Renal cortical epithelial cell (primary cell): ENCODE measurements around the gene TSHZ2. TPM values are rescaled to one million over a fixed set of nuclear protein-coding genes. Genes with fewer than 3 reads are reported as not detected.

Experiments
- DNase-seq: peaks from one replicate; pipeline ENCODE4 v3.0.0-alpha.2; 2011; ENCODE audit warnings: low read depth
- total RNA-seq: library from RNA; depleted of rRNA; stranded (reverse); fragments of >200 nt; gene quantifications from 2 replicates; pipeline ENCODE4 v1.2.3, GENCODE V29; 2014

TSHZ2 gene
- total RNA-seq, 1 donor from 2014 or later, result 0.30 TPM

GRCh38 chr20:53128004-53128403, 155.8 kb downstream of the TSHZ2 start:
- no peak for DNase-seq

DNA sequence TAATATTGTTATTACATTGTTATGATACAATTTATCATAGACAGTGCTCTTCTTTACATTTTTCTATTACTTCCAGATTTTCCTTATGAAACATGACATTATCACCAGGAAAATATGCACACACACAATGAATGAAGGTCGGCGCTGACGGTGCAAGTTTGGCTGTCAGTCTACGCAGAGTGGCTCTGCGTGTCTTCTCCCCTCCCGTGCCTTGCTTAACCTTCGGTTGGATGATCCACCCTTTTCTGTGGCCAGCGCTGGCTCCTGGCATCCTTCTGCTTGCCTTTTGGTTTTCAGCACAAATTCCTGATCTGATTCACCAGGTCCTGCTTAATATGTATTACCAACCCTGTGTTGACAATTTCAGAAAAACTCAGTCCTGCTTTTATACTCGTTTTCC, 157.4 kb downstream of the TSHZ2 start:
- DNase-seq, result no peak

DNA sequence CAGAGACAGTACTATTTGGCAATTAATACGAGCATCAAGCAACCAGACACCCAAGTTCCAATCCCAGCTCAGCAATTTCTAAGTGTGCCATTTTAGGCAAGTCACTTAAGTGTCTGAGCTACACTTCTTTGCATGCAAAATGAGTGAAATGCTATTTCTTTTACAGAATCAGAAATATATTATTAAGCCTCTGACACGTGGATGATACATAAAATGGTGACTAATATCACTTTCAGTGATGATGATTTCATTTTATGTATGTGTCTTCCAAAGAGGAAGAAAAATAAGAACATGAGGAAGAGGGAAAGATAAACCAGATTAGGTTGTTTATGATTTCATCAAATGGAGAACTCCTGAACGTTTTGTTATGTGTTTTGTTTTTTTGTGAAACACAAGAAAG, 158.6 kb downstream of the TSHZ2 start:
- DNase-seq, result no peak

GRCh38 chr20:53133125-53133524, 161.0 kb downstream of the TSHZ2 start:
- DNase-seq, result no peak

GRCh38 chr20:53133628-53134027, 161.5 kb downstream of the TSHZ2 start:
- DNase-seq, result no peak

DNA sequence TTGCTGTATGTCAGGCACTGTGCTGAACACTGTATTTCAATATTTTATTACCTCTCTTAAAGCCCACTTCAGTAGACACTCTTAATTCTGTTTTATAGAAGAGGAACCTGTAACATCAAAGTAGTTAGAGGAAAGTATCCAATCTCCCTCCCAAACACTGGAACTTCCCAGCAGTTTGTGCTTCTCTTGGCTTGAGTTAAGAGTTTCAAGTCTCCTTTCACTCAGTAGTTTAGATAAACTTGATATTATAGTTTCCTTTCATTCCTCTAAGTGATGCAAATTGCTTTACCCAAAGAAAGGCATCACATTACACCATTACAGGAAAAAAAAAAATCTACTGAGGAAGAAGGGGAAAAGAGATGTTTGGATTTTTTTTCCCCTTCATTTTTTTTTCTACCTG, 164.3 kb downstream of the TSHZ2 start:
- no peak for DNase-seq

DNA sequence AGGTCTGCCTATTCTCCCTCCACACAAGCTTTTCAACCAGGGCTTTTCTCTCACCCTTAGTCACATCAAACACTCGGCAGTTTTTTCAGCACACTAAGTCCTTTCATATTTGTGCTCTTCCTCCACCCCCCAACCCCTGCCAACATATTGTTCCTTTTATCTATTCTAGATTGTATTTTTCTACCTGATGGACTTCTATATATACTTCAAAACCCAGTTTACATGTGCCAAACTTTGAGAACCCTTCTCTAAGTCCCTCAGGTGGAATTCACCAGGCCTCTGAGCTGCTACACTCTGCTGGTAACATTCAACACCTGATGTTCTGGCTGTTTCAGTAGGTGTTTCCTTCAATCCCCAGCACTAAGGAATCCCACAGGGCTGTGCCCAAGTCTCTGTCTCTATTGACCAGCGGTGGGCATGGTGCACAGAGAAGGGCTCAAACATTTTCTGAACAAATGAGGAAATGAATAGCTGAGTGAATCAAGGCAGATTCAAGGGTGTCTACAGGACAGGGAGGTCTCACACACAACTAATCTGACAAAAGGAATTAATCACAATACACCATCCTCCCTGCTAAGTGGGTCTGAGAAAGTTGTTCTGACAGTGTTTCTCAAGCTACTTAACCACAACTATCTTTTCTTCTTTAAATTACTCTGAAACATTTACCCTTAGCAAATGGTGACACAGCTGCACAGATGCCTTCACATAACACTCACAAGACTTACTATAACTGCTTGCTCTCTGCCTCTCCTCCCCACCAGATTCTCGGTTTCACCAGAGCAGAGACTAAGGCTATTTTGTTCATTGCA, 166.5 kb downstream of the TSHZ2 start:
- no peak for DNase-seq

DNA sequence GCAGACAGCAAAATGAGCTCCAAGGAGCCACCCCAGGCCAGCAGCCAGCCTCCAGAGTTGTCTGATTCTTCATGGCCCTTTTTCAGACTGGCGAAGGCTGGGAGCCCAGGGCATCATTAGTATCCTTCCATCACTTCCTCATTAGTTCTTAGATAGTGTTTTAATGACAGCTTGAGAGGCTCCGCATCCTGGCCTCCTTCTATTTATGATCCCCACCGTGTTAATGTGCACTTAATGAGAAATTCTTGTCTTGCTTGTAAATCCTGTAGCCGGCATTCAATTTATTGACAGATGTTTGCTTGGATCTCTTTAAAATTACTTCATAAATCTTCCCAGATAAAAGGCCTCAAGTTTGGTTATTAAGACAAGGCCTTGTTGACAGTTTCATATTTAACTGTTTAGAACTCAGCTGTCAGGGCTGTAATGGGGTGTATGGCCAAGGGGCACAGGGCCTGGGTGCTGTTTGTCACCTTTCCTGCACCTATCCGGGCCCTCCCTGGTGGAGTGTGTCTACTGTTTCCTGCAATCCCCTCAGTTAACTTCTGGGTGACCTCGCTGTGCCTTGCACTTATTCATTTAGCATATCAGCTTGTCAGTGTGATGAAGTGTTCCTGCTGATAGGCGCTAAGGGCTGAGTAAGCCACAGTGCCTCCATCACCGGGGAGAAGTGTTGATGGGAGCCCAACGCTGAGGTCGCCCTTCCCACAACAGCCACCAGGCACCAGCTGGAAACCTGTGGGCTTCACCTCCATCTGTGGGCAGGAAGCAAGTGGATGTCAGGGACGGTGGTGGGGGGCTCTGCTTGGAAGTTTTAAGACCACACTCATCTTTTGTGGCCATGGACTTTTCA, 169.3 kb downstream of the TSHZ2 start:
- no peak for DNase-seq

DNA sequence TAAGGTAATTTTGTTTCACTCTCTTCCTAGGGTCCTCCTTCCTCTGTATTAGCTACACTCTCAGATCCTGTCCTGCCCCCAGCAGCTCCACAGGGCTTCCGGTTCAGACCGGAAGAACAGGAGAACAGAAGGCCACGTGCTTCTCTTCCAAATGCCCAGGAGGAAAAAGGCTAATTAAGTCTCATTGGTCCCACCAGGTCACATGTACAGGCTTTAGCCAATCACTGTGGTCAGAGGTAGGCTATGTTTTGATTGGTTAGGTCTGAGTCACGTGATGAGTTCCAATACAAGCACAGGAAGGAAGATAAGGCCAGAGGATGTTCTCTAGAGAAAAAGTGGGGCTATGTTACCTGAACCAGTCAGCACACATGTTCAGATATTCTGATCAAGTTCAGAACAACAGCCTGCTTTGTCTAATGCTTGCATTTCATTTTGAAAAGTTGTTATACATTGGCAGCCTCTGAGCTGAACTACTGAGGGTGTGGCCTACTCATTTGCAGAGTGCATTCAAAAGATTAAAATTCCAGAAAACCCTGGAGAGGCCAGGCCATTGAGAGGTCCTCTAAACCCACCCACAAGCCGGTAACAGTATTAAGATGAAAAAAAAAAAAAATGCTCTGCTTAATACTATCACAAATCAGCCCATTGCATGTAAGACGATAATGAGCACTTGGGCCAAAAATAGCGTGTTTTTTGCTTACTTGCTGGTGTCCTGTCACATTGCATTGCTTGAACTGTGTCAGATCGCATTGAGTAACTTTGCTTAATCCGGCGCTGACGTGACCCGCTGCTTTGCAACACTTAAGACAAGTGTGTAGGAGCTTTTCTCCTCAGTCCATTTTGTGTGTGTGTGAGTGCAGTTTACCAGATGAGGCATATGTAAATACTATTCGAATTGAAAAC, 170.3 kb downstream of the TSHZ2 start:
- DNase-seq, result no peak

GRCh38 chr20:53146201-53146891, 174.2 kb downstream of the TSHZ2 start:
- no peak for DNase-seq

GRCh38 chr20:53148771-53149147, 176.6 kb downstream of the TSHZ2 start:
- DNase-seq, result peak; percentile 17

- no peak for DNase-seq
Observed at GRCh38 chr20:53149148-53149889, 177.2 kb downstream of the TSHZ2 start.

GRCh38 chr20:53149890-53150205, 177.7 kb downstream of the TSHZ2 start:
- DNase-seq, result no peak

DNA sequence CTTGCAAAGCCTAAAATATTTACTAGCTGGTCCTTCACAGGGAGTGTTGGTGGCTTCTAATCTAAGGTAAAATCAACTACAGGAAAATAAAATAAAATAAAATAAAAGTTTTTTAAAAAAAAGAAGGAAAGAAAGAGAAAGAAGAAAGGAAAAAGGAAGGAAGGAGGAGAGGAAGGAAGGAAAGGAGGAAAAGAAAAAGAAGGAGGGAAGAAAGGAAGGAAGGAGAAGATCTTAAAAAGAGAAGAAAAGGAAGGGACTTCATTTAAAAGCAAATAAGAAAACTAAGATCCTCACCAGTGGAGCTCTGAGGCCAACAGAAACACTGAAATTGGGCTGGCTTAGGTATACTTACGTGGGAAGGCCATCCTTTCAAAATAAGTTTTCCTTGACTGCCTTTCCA, 178.4 kb downstream of the TSHZ2 start:
- no peak for DNase-seq

DNA sequence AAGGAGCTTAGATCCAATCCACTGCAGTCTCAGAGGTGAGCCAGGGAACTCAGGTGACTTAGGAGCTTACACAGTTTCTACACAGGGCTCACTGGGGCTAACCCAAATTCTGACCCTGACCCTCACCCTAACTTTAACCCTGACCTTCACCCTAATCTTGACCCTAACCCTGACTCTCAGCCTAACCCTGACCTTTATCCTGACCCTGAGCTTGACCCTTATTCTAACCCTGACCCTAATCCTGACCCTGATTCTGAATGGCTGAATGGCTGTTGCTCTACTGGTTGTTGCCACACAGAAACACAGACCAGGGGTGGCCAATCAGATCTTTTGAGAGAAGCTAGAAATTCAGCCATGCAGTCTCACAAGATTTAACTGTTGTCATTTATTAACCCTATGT, 180.1 kb downstream of the TSHZ2 start:
- no peak for DNase-seq

GRCh38 chr20:53154540-53154939, 182.4 kb downstream of the TSHZ2 start:
- DNase-seq, result no peak

DNA sequence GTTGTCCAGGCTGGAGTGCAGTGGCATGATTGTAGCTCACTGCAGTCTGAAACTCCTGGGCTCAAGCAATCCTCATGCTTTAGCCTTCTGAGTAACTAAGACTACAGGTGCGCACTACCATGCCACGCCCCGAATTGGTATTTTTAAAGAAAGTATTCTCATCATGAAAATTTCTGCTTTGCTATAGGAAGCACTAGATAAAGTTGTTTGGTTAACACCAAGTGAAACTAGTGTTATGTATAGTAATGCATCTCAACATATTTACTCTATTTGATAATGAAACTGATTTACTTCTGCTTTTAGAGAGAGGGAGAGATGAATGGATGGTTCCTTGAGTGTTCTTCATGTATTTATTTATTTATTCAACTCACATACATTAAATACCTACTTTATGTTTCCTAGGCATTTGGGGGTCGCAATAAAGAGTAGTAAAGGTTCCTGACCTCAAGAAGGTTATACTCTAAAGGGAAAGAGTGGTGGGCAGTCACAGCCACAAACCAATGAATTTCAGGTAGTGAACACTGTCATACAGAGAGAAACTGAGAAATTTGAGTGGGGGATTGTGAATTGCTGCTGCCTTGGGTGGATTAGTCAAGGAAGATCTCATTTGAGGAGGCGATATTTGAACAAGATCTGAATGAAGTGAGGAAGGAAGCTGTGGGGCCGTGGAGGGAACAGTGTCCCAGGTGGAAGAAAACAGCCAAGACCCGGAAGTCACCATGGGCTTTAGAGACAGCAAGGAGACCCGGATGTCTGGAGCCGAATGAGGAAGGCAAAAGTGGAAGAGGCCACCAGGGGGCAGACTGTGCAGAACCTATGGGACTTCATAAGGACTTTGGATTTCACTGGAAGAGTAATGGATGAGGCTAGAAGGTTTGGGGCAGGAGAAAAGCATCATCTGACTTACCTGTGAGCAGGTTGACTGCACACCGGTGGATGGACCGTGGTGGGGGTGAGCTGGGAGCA, 185.6 kb downstream of the TSHZ2 start:
- DNase-seq, result peak; percentile 26

DNA sequence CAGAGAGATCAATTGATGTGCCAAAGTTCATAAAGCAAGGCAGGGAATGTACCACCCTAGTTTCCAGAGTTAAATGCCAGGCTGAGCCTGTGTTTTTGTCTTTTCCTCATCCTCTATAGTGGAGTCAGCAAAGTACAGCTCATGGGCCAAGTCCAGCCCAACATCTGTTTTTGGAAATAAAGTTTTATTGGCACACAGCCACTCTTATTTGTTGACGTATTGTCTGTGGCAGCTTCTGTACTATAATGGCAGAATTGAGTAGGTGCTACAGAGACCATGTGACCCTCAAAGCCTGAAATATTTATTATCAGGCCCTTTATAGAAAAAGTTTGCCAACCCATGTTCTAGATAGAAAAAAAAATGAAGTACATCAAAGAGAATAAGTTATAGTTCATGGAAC, 187.0 kb downstream of the TSHZ2 start:
- no peak for DNase-seq

DNA sequence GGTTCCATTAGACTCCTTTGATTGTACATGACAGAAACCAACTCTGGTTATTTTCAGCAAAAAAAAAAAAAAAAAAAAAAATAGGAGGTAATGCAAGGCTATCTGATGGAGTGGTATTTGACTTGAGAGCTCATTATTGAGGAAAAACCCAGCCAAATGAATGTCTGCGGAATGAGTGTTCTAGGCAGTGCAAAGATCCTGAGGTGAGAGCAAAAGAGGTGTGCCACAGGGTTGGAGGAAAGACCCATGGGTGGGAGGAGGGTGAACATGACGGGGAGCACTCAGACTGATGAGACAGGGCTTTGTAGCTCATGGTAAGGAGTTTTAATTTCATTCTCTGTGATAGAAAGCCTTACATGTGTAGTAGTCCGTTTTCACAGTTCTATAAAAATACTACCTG, 188.9 kb downstream of the TSHZ2 start:
- no peak for DNase-seq

DNA sequence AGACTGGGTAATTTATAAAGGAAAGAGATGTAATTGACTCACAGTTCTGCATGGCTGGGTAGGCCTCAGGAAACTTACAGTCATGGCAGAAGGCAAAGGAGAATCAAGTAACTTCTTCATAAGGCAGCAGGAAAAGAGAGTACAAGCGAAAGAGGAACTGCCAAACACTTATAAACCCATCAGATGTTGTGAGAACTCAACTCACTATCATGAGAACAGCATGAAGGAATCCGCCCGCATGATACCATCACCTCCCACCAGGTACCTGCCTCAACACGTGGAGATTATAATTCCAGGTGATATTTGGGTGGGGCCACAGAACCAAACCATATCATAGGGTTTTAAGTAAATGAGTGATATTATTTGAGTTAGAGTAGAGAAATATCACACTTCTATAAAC, 189.3 kb downstream of the TSHZ2 start:
- DNase-seq, result no peak
